WERI-Rb-1 (cell line): ENCODE data around the gene CFAP210.

Experiments
- DNase-seq: peaks from one replicate; pipeline ENCODE4 v3.0.0-alpha.2; 2020
- H3K27ac ChIP-seq: fragments of 250-450 bp; sonication (Bioruptor Pico); 2 replicates; pipeline ENCODE4 v1.5.1; 2020; ENCODE audit warnings: mild to moderate bottlenecking, moderate library complexity
- H3K27me3 ChIP-seq: fragments of 250-450 bp; sonication (Bioruptor Pico); 2 replicates; pipeline ENCODE4 v1.5.1; 2021; ENCODE audit warnings: mild to moderate bottlenecking, low read depth, moderate library complexity; ENCODE audit not compliant: insufficient read depth, severe bottlenecking
- H3K36me3 ChIP-seq: fragments of 250-450 bp; sonication (Bioruptor Pico); 2 replicates; pipeline ENCODE4 v1.5.1; 2020; ENCODE audit warnings: mild to moderate bottlenecking, moderate library complexity
- H3K4me3 ChIP-seq: 2 replicates; pipeline ENCODE4 v1.5.1; 2011; ENCODE audit warnings: low read depth, mild to moderate bottlenecking, control low read depth, low read length
- H3K9me3 ChIP-seq: fragments of 250-450 bp; sonication (Bioruptor Pico); 2 replicates; pipeline ENCODE4 v1.5.1; 2021; ENCODE audit warnings: mild to moderate bottlenecking, moderate library complexity; ENCODE audit not compliant: severe bottlenecking
- CTCF ChIP-seq: IDR thresholded peaks from 2 replicates; pipeline ENCODE4 v1.5.1; 2011; ENCODE audit warnings: low read depth, mild to moderate bottlenecking, control low read depth, inconsistent platforms, low read length

Gene CFAP210

GRCh38 chr2:169727065-169727464 lies 32.9 kb upstream of the CFAP210 start:
- Histone ChIP-seq H3K27ac (no peak overlapping the region), H3K4me3 (no peak overlapping the region)

GRCh38 chr2:169721016-169721415 lies 26.8 kb upstream of the CFAP210 start:
- no peak for DNase-seq
- no peak for TF ChIP-seq CTCF

More at GRCh38 chr2:169727065-169727464, 32.9 kb upstream of the CFAP210 start:
- Histone ChIP-seq H3K36me3 (no peaks in the 10 kb centered on the region), H3K9me3 (no peaks in the 10 kb centered on the region), H3K27me3 (no peaks in the 10 kb centered on the region)
- no peak for TF ChIP-seq CTCF
- DNase-seq, result no peak

GRCh38 chr2:169718930-169719504 lies 24.8 kb upstream of the CFAP210 start:
- H3K27ac ChIP-seq, result no peak overlapping the region
- DNase-seq, result no peak

More at GRCh38 chr2:169721016-169721415, 26.8 kb upstream of the CFAP210 start:
- no peaks in the 10 kb centered on the region for H3K9me3 ChIP-seq
- no peaks in the 10 kb centered on the region for H3K27me3 ChIP-seq
- no peak overlapping the region for H3K27ac ChIP-seq
- H3K4me3 ChIP-seq, result no peak overlapping the region
- no peaks in the 10 kb centered on the region for H3K36me3 ChIP-seq

GRCh38 chr2:169717691-169718063 lies 23.5 kb upstream of the CFAP210 start:
- Histone ChIP-seq H3K27ac (no peak overlapping the region), H3K27me3 (no peaks in the 10 kb centered on the region), H3K4me3 (no peak overlapping the region), H3K9me3 (no peaks in the 10 kb centered on the region), H3K36me3 (no peaks in the 10 kb centered on the region)
- TF ChIP-seq CTCF, result no peak
- DNase-seq, result no peak

More at GRCh38 chr2:169718930-169719504, 24.8 kb upstream of the CFAP210 start:
- Histone ChIP-seq H3K27me3 (no peaks in the 10 kb centered on the region), H3K9me3 (no peaks in the 10 kb centered on the region), H3K4me3 (no peak overlapping the region), H3K36me3 (no peaks in the 10 kb centered on the region)
- no peak for TF ChIP-seq CTCF

- TF ChIP-seq CTCF, result no peak
- H3K27ac ChIP-seq, result no peak overlapping the region
- H3K27me3 ChIP-seq, result no peaks in the 10 kb centered on the region
- DNase-seq, result no peak
- H3K36me3 ChIP-seq, result no peaks in the 10 kb centered on the region
- H3K4me3 ChIP-seq, result no peak overlapping the region
- no peaks in the 10 kb centered on the region for H3K9me3 ChIP-seq
Observed at GRCh38 chr2:169716938-169717690, 22.9 kb upstream of the CFAP210 start.
